Ovary (tissue), 3 donors: Measurements from ENCODE around the gene TSPAN7.

Experiments used
- CTCF ChIP-seq, 3 donors: fragments of 450-650 bp in 2 of 3; fragments of 200-600 bp in 1 of 3; IDR thresholded peaks; one replicate each; pipeline versions ENCODE4 v1.5.1 to v1.8.0; 2016 to 2022; ENCODE audit warnings: antibody characterized with exemption in 3 of 3, mild to moderate bottlenecking in 1 of 3
- EP300 ChIP-seq: sonication (generic); formaldehyde crosslinking; IDR thresholded peaks from one replicate; pipeline ENCODE4 v1.6.1; 2017; ENCODE audit warnings: antibody characterized with exemption
- donor health status: DM: no; HTN: no; CAD: no.

- no peak for TF ChIP-seq CTCF (IDR thresholded peaks at IDR 0.05)
- TF ChIP-seq EP300, result no peak
These were observed 156.5 kb downstream of the TSPAN7 start for GRCh38 chrX:38717871-38718270.
